Activated T-helper 2 cell treated with anti-CD3 and anti-CD28 coated beads, Interferon-gamma antibody, Interleukin-2, Interleukin-4, amounts not matched to agents 10 μg/mL and 5 μg/mL and 100 μg/mL, durations not matched to agents 14 hours and 24 hours and 36 hours (primary cell): ENCODE measurements around the gene PPM1F. TPM values are rescaled to one million over a fixed set of nuclear protein-coding genes. Genes with fewer than 3 reads are reported as not detected.
A peak's percentile ranks its signal among the peaks of the same experiment; 100 is the strongest.

ENCODE experiments used
- DNase-seq: peaks from one replicate; pipeline ENCODE4 v3.0.0; 2021; ENCODE audit warnings: low spot score
- H3K27ac Mint-ChIP-seq: one replicate; pipeline ENCODE4 v1.8.0; 2021; ENCODE audit warnings: mixed read lengths
- H3K27me3 Mint-ChIP-seq: one replicate; pipeline ENCODE4 v1.8.0; 2021; ENCODE audit warnings: low read depth, mixed read lengths
- H3K36me3 Mint-ChIP-seq: one replicate; pipeline ENCODE4 v1.8.0; 2021; ENCODE audit warnings: low read depth, mixed read lengths
- H3K4me1 Mint-ChIP-seq: one replicate; pipeline ENCODE4 v1.8.0; 2021; ENCODE audit warnings: low read depth, mixed read lengths
- H3K4me3 Mint-ChIP-seq: one replicate; pipeline ENCODE4 v1.8.0; 2021; ENCODE audit warnings: low read depth, mild to moderate bottlenecking, moderate library complexity, mixed read lengths
- H3K9me3 Mint-ChIP-seq: one replicate; pipeline ENCODE4 v1.8.0; 2021; ENCODE audit warnings: mixed read lengths
- intact Hi-C: fragments of 100-400 bp; cut with micrococcal nuclease; formaldehyde crosslinking; loops from one replicate; pipeline ENCODE4 v1.15.1; 2023
- total RNA-seq: library from RNA; stranded (reverse); gene quantifications from 2 replicates; pipeline ENCODE4 v1.2.3, GENCODE V29; 2022

PPM1F gene, protein sequence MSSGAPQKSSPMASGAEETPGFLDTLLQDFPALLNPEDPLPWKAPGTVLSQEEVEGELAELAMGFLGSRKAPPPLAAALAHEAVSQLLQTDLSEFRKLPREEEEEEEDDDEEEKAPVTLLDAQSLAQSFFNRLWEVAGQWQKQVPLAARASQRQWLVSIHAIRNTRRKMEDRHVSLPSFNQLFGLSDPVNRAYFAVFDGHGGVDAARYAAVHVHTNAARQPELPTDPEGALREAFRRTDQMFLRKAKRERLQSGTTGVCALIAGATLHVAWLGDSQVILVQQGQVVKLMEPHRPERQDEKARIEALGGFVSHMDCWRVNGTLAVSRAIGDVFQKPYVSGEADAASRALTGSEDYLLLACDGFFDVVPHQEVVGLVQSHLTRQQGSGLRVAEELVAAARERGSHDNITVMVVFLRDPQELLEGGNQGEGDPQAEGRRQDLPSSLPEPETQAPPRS
- 26.4 and 31.4 TPM in 2 replicates for total RNA-seq

DNA sequence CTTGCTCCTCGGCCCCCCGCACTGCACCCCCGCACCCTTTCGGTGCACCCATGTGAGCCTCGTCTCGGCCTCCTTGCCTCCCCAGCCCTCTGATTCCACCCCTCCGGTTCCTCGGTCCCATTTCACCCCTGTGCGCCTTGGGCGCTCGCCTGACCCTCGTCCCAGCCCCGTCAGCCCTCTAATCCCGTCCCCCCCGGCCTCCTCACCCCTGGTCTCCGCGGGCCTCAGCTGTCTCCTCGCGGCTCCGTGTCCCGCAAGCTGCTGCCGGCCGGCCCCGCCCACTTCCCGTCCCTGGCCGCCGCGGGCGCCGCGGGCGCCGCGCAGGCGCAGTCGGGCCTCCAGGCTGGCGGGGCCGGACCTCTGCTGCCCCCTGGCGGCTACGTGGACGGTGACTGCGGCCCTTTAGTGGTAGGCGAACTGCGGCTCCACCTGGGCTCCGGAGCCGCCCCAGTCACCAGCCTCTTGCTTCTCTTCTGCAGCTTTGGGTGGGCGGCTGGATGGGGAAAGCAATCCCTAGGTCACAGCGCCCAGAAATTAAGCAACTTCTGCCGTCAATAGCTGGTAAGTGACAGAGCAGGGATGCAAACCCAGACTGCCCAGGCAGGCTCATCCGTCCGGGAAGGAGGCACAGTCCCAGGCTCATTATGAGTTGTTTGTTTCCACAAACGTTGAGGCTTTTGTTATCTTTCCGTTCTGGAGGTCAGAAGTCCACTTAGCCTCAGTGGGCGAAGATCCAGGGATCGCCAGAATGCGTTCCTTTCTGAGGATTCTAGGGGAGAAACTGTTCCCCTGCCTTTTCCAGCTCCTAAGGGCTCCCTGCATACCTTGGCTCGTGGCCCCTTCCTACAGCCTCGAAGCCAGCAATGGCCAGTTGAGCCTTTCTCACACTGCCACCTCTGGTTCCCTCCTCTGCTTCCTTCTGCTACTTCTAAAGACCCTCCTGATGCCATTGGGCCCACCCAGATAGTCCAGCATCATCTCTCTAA is at the start of gene PPM1F:
Gene PPM1F (minus strand): TSS at position 263 of the 986 bp plus-strand sequence. CDS start 6,800 bp downstream, outside the sequence.
- DNase-seq: peak; percentile 83
- intact Hi-C loops: loop anchor here (2.0 kb wide), 2 partner anchors 14 to 240 kb away; no protein-coding TSS in a partner anchor
- Mint-ChIP-seq H3K27me3 (no peaks in the 10 kb centered on the region), H3K4me3 (peak within 1 kb of the TSS; percentile 83), H3K27ac (peak within 1 kb of the TSS; percentile 65), H3K36me3 (peaks cover 9% of the 10 kb centered on the region), H3K9me3 (no peaks in the 10 kb centered on the region), H3K4me1 (peaks cover 8% of the 10 kb centered on the region)

- H3K27me3 Mint-ChIP-seq: peaks cover 14% of the 10 kb centered on the region
- no peaks in the 10 kb centered on the region for H3K9me3 Mint-ChIP-seq
- H3K4me3 Mint-ChIP-seq: no peak overlapping the region
- DNase-seq: no peak
- no peaks in the 10 kb centered on the region for H3K4me1 Mint-ChIP-seq
- no peak overlapping the region for H3K27ac Mint-ChIP-seq
- intact Hi-C loops: no loop called here
- H3K36me3 Mint-ChIP-seq: no peaks in the 10 kb centered on the region
These were observed 49.2 kb upstream of the PPM1F start for GRCh38 chr22:22001664-22002525.

- no peak overlapping the region for H3K27ac Mint-ChIP-seq
- intact Hi-C loops: no loop called here
- H3K4me3 Mint-ChIP-seq: no peak overlapping the region
- H3K9me3 Mint-ChIP-seq: no peaks in the 10 kb centered on the region
- no peaks in the 10 kb centered on the region for H3K36me3 Mint-ChIP-seq
- peaks cover 14% of the 10 kb centered on the region for H3K27me3 Mint-ChIP-seq
- DNase-seq: no peak
- H3K4me1 Mint-ChIP-seq: no peaks in the 10 kb centered on the region
These were observed 46.1 kb upstream of the PPM1F start for GRCh38 chr22:21998595-21999247.

DNA sequence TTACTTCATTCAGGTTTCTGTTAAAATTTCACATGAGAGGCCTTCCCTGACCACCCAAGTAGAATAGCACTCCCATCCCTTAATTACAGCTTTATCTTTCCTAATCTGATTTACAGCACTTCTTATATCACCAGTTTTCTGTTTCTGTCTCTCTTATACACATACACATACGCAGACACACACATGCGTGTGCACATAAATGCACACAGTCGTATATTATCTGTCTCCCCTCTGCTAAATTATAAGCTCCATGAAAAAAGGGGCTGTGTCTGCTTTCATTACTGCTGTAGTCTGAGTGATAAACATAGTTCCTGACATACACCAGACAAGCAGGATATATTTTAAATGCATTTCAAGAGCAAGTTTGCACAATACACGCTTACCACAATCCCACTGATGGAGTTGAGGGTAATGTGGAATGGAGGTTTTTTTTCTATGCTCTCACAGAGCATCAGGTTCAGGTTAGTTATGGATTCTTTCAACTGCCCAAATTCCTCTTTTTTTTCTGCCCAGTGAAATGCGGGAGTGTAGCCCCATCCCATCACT is 43.6 kb upstream of the PPM1F start:
- Mint-ChIP-seq H3K9me3 (no peaks in the 10 kb centered on the region), H3K4me1 (no peaks in the 10 kb centered on the region), H3K36me3 (no peaks in the 10 kb centered on the region), H3K27ac (no peak overlapping the region), H3K4me3 (no peak overlapping the region), H3K27me3 (peaks cover 4% of the 10 kb centered on the region)
- no peak for DNase-seq
- intact Hi-C loops: no loop called here

GRCh38 chr22:21995660-21996059 is 43.0 kb upstream of the PPM1F start:
- H3K4me3 Mint-ChIP-seq: no peak overlapping the region
- intact Hi-C loops: no loop called here
- H3K27ac Mint-ChIP-seq: no peak overlapping the region
- no peaks in the 10 kb centered on the region for H3K27me3 Mint-ChIP-seq
- H3K36me3 Mint-ChIP-seq: no peaks in the 10 kb centered on the region
- no peaks in the 10 kb centered on the region for H3K4me1 Mint-ChIP-seq
- H3K9me3 Mint-ChIP-seq: no peaks in the 10 kb centered on the region
- no peak for DNase-seq

DNA sequence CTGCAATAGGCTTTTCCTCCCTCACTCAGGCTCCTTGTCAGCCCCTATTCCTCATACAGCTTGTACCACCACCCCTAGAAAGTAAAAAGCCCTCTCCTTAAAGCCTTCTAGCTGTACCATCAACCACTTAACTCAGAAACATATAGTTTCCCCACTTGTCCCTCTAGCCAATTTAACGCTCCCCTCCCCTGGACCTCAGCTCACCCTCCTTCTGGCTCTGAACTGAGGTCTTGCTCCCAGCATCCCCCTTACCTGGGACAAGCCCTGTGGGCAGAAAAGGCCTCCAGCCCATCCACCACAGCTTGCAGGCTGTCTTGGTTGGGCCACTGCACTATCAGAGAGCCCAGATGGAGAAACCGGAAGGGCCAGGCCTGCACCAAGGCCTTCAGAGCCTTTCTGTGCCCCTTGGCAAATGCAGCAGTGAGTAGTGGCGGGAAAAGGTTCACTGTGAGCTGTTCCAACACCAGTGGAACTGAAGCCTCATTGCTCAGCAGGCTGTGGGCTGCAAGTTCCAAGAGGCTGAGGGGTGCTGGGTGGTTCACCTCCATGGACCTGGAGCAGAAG is 42.3 kb upstream of the PPM1F start:
- Mint-ChIP-seq H3K4me3 (no peak overlapping the region), H3K36me3 (no peaks in the 10 kb centered on the region), H3K9me3 (no peaks in the 10 kb centered on the region), H3K27ac (no peak overlapping the region), H3K4me1 (no peaks in the 10 kb centered on the region), H3K27me3 (no peaks in the 10 kb centered on the region)
- no peak for DNase-seq
- intact Hi-C loops: no loop called here

DNA sequence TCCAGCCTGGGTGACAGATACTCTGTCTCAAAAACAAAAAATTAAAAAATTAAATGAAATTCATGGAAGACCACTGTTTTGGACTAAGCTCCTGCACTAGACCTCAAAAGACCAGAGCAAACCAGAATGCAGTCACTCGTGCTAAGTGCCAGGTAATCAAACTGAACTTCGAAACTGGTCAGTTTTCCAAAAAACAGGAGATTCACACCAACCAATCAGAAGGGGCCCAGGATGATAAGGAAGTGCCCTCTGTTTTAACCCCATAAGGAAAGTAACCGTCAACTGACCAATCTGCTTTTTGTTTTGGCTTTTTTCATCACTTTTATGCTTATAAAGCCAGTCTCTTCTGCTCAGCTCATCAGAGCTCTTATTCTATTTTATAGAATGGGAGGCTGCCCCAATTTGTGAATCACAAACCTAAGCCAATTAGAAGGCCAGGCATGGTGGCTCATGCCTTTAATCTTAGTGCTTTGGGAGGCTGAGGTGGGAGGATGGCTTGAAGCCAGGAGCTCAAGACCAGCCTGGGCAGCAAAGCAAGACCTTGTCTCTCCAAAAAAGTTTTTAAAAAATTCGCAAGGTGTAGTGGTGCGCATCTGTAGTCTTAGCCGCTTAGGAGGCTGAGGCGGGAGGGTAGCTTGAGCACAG is 40.1 kb upstream of the PPM1F start:
- DNase-seq: no peak
- Mint-ChIP-seq H3K9me3 (no peaks in the 10 kb centered on the region), H3K27me3 (no peaks in the 10 kb centered on the region), H3K4me3 (no peak overlapping the region), H3K36me3 (no peaks in the 10 kb centered on the region), H3K27ac (no peak overlapping the region), H3K4me1 (no peaks in the 10 kb centered on the region)
- intact Hi-C loops: no loop called here

- Mint-ChIP-seq H3K4me3 (no peak overlapping the region), H3K36me3 (no peaks in the 10 kb centered on the region), H3K9me3 (no peaks in the 10 kb centered on the region), H3K27ac (no peak overlapping the region), H3K4me1 (no peaks in the 10 kb centered on the region), H3K27me3 (no peaks in the 10 kb centered on the region)
- intact Hi-C loops: no loop called here
- no peak for DNase-seq
These were observed 39.1 kb upstream of the PPM1F start for GRCh38 chr22:21991774-21992173.

DNA sequence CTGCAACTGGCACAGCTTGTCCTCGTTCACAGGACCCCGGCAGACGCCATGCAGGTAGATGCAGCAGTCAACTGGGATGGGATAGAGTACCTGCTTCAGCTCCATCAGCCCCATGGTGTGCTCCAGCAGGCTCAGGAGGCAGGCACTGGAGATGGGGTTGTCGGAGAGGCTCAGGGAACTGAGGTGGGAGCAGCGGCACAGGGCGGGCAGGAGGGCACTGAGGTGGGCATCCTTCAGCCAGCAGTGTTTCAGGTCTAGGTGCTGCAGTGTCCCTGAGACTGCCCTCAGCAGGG is 38.6 kb upstream of the PPM1F start:
- H3K27ac Mint-ChIP-seq: no peak overlapping the region
- H3K4me1 Mint-ChIP-seq: no peaks in the 10 kb centered on the region
- DNase-seq: no peak
- intact Hi-C loops: no loop called here
- no peak overlapping the region for H3K4me3 Mint-ChIP-seq
- no peaks in the 10 kb centered on the region for H3K9me3 Mint-ChIP-seq
- H3K27me3 Mint-ChIP-seq: no peaks in the 10 kb centered on the region
- H3K36me3 Mint-ChIP-seq: no peaks in the 10 kb centered on the region

GRCh38 chr22:21990445-21991303 is 38.0 kb upstream of the PPM1F start:
- Mint-ChIP-seq H3K4me1 (no peaks in the 10 kb centered on the region), H3K27ac (no peak overlapping the region), H3K27me3 (no peaks in the 10 kb centered on the region), H3K36me3 (no peaks in the 10 kb centered on the region), H3K4me3 (no peak overlapping the region), H3K9me3 (no peaks in the 10 kb centered on the region)
- DNase-seq: no peak
- intact Hi-C loops: no loop called here

DNA sequence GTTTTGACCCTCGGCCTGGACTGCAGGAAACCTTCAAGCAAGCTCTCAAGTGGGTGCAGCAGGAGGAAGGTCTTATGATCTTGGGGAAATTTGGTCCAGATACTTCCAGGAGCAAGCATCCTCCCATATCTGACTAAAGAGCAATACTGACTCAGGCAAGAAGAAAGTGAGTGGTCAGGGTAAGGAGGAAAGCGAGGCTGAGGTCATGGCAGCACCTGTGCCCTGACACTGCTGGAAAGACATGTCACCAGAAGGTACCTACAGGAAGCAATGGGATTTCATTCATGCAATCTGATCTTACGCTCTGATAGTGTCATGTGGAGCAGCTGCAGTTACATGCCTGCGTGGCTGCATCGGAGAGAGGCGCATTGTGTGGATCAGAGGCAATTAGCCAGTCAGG is 36.4 kb upstream of the PPM1F start:
- Mint-ChIP-seq H3K36me3 (no peaks in the 10 kb centered on the region), H3K27ac (no peak overlapping the region), H3K9me3 (no peaks in the 10 kb centered on the region), H3K4me3 (no peak overlapping the region), H3K4me1 (no peaks in the 10 kb centered on the region), H3K27me3 (no peaks in the 10 kb centered on the region)
- intact Hi-C loops: no loop called here
- DNase-seq: no peak
